HepG2 (cell line): ENCODE measurements around the gene FLVCR1. TPM values are rescaled to one million over a fixed set of nuclear protein-coding genes. Genes with fewer than 3 reads are reported as not detected.

Experiments
- ARHGAP35 ChIP-seq: sonication (generic); formaldehyde crosslinking; IDR thresholded peaks from 2 replicates; pipeline ENCODE4 v1.9.0; 2022; ENCODE audit warnings: mild to moderate bottlenecking, inconsistent platforms, moderate library complexity, missing genetic modification reagents, borderline replicate concordance
- CREM ChIP-seq, 2 experiments: sonication (generic) in 1 of 2; formaldehyde crosslinking in 1 of 2; IDR thresholded peaks; 2 replicates each; pipeline versions ENCODE4 v1.4.0 to v1.6.1; 2016 to 2020; ENCODE audit warnings: antibody characterized with exemption in 1 of 2, mild to moderate bottlenecking in 1 of 2, missing genetic modification reagents in 1 of 2
- EZH2 ChIP-seq: conservative IDR thresholded peaks from 2 replicates; pipeline ENCODE4 v1.6.1; 2012; ENCODE audit warnings: mild to moderate bottlenecking, low read depth, low read length, moderate library complexity
- IRX3 ChIP-seq: sonication (generic); formaldehyde crosslinking; IDR thresholded peaks from 2 replicates; pipeline ENCODE4 v1.8.1; 2023; ENCODE audit warnings: mild to moderate bottlenecking, low read depth, missing genetic modification reagents, borderline replicate concordance
- KAT8 ChIP-seq: IDR thresholded peaks from 2 replicates; pipeline ENCODE4 v1.6.1; 2016; ENCODE audit warnings: missing genetic modification reagents, missing compliant biosample characterization
- KDM3A ChIP-seq: IDR thresholded peaks from 2 replicates; pipeline ENCODE4 v1.6.1; 2018; ENCODE audit warnings: low read depth, missing compliant biosample characterization
- KDM5A ChIP-seq: fragments of 200-600 bp; sonication (generic); IDR thresholded peaks from 2 replicates; pipeline ENCODE4 v1.7.0; 2018; ENCODE audit warnings: antibody characterized with exemption, mild to moderate bottlenecking, low read length, borderline replicate concordance
- KDM6A ChIP-seq: IDR thresholded peaks from 2 replicates; pipeline ENCODE4 v1.6.1; 2016; ENCODE audit warnings: low read depth
- KLF11 ChIP-seq: IDR thresholded peaks from 2 replicates; pipeline ENCODE4 v1.6.1; 2016; ENCODE audit warnings: missing compliant biosample characterization
- KLF13 ChIP-seq: sonication (generic); formaldehyde crosslinking; IDR thresholded peaks from 2 replicates; pipeline ENCODE4 v1.4.0; 2020; ENCODE audit warnings: mild to moderate bottlenecking, missing genetic modification reagents
- MLLT10 ChIP-seq: sonication (generic); formaldehyde crosslinking; IDR thresholded peaks from 2 replicates; pipeline ENCODE4 v1.4.0; 2020; ENCODE audit warnings: missing genetic modification reagents
- NCOA1 ChIP-seq: sonication (generic); formaldehyde crosslinking; IDR thresholded peaks from 2 replicates; pipeline ENCODE4 v1.9.0; 2021; ENCODE audit warnings: missing genetic modification reagents
- NR2C2 ChIP-seq: sonication (generic); formaldehyde crosslinking; IDR thresholded peaks from 2 replicates; pipeline ENCODE4 v1.4.0; 2020; ENCODE audit warnings: missing genetic modification reagents, mild to moderate bottlenecking, moderate library complexity, borderline replicate concordance
- POLR2G ChIP-seq: fragments of 200-400 bp; formaldehyde crosslinking; IDR thresholded peaks from 2 replicates; pipeline ENCODE4 v1.6.1; 2018; ENCODE audit warnings: mild to moderate bottlenecking, low read depth, low read length, moderate library complexity
- RBM22 ChIP-seq: fragments of 200-400 bp; formaldehyde crosslinking; optimal IDR thresholded peaks from 2 replicates; pipeline ENCODE3; 2017; ENCODE audit warnings: mild to moderate bottlenecking, low read length, moderate library complexity
- SMYD3 ChIP-seq: sonication (generic); formaldehyde crosslinking; IDR thresholded peaks from 2 replicates; pipeline ENCODE4 v1.8.1; 2023; ENCODE audit warnings: mild to moderate bottlenecking, missing genetic modification reagents
- TARDBP ChIP-seq: sonication (generic); formaldehyde crosslinking; IDR thresholded peaks from 2 replicates; pipeline ENCODE4 v1.8.0; 2022; ENCODE audit warnings: mild to moderate bottlenecking, missing genetic modification reagents
- ZBTB34 ChIP-seq: sonication (generic); formaldehyde crosslinking; IDR thresholded peaks from 2 replicates; pipeline ENCODE4 v1.8.0; 2022; ENCODE audit warnings: mild to moderate bottlenecking, missing genetic modification reagents
- ZNF101 ChIP-seq: sonication (generic); formaldehyde crosslinking; IDR thresholded peaks from 2 replicates; pipeline ENCODE4 v1.4.0; 2020; ENCODE audit warnings: mild to moderate bottlenecking, low read depth, missing genetic modification reagents, borderline replicate concordance
- ZNF382 ChIP-seq: sonication (generic); formaldehyde crosslinking; IDR thresholded peaks from 2 replicates; pipeline ENCODE4 v1.5.0; 2020; ENCODE audit warnings: missing genetic modification reagents, mild to moderate bottlenecking, borderline replicate concordance
- ZNF446 ChIP-seq: sonication (generic); formaldehyde crosslinking; IDR thresholded peaks from 2 replicates; pipeline ENCODE4 v1.5.0; 2020; ENCODE audit warnings: mild to moderate bottlenecking, missing genetic modification reagents
- ZNF569 ChIP-seq: sonication (generic); formaldehyde crosslinking; IDR thresholded peaks from 2 replicates; pipeline ENCODE4 v1.5.0; 2020; ENCODE audit warnings: mild to moderate bottlenecking, missing genetic modification reagents, moderate library complexity, borderline replicate concordance
- ZNF616 ChIP-seq: sonication (generic); formaldehyde crosslinking; IDR thresholded peaks from 2 replicates; pipeline ENCODE4 v1.5.0; 2020; ENCODE audit warnings: low read depth, mild to moderate bottlenecking, missing genetic modification reagents
- ZNF780A ChIP-seq: sonication (generic); formaldehyde crosslinking; IDR thresholded peaks from 2 replicates; pipeline ENCODE4 v1.8.0; 2022; ENCODE audit warnings: mild to moderate bottlenecking, missing genetic modification reagents, moderate library complexity
- polyA plus RNA-seq, 8 experiments: library from polyadenylated mRNA; depleted of rRNA in 3 of 8; stranded (reverse) in 7 of 8; unstranded in 1 of 8; fragments of >200 nt; fragmentation: Illumina TruSeq in 4 of 8; extraction: Trizol in 4 of 8; gene quantifications; 2 replicates each; pipeline versions ENCODE4 v1.2.1 to v1.2.3, GENCODE V29; 2011 to 2016; ENCODE audit warnings: low read depth in 4 of 8, missing spikeins in 1 of 8, mixed read lengths in 1 of 8; ENCODE audit not compliant: insufficient read depth in 1 of 8
- total RNA-seq, 5 experiments: library from RNA; depleted of rRNA; stranded (reverse); fragments of >200 nt; fragmentation: Illumina TruSeq; extraction: Trizol; gene quantifications; 2 replicates each; pipeline ENCODE4 v1.2.3, GENCODE V29; 2016; ENCODE audit warnings: low read depth in 1 of 5
- TF ChIP-seq, protein P1 (sequence below): sonication (generic); formaldehyde crosslinking; conservative IDR thresholded peaks from 2 replicates; pipeline ENCODE4 v1.4.0; 2020; ENCODE audit warnings: missing genetic modification reagents
- TF ChIP-seq, protein P2 (sequence below): sonication (generic); formaldehyde crosslinking; IDR thresholded peaks from 2 replicates; pipeline ENCODE4 v1.4.0; 2020; ENCODE audit warnings: missing genetic modification reagents

FLVCR1 gene
- total and polyA plus RNA-seq, 2 of the 13 experiments (the other 11 are each of a cell fraction or from before 2014, with no cell fraction given) = 14.8 to 39.8 TPM

- no peak for TF ChIP-seq ZBTB34 (CRISPR knock-in tag)
- peak; percentile 48; the same call in 1 of the 2 replicates for TF ChIP-seq KDM5A
- no peak for TF ChIP-seq ZNF616 (CRISPR knock-in tag)
- TF ChIP-seq ZNF569 = no peak
- TF ChIP-seq POLR2G = peak; percentile 87
- TF ChIP-seq, protein P1, sequence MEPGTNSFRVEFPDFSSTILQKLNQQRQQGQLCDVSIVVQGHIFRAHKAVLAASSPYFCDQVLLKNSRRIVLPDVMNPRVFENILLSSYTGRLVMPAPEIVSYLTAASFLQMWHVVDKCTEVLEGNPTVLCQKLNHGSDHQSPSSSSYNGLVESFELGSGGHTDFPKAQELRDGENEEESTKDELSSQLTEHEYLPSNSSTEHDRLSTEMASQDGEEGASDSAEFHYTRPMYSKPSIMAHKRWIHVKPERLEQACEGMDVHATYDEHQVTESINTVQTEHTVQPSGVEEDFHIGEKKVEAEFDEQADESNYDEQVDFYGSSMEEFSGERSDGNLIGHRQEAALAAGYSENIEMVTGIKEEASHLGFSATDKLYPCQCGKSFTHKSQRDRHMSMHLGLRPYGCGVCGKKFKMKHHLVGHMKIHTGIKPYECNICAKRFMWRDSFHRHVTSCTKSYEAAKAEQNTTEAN (CRISPR knock-in tag) = no peak
- no peak for TF ChIP-seq RBM22
- no peak; the same call in 1 of the 2 replicates for TF ChIP-seq CREM (IDR thresholded peaks at IDR 0.05)
- no peak for TF ChIP-seq CREM (CRISPR knock-in tag; IDR thresholded peaks at IDR 0.05)
- no peak for TF ChIP-seq ZNF382 (CRISPR knock-in tag)
- TF ChIP-seq MLLT10 (CRISPR knock-in tag) = no peak
- no peak for TF ChIP-seq ARHGAP35
- peak; percentile 80 for TF ChIP-seq KLF11 (CRISPR knock-in tag)
- TF ChIP-seq TARDBP (CRISPR knock-in tag) = peak; percentile 42
- TF ChIP-seq EZH2 = no peak
- peak; percentile 45 for TF ChIP-seq NR2C2 (CRISPR knock-in tag)
- TF ChIP-seq, protein P2, sequence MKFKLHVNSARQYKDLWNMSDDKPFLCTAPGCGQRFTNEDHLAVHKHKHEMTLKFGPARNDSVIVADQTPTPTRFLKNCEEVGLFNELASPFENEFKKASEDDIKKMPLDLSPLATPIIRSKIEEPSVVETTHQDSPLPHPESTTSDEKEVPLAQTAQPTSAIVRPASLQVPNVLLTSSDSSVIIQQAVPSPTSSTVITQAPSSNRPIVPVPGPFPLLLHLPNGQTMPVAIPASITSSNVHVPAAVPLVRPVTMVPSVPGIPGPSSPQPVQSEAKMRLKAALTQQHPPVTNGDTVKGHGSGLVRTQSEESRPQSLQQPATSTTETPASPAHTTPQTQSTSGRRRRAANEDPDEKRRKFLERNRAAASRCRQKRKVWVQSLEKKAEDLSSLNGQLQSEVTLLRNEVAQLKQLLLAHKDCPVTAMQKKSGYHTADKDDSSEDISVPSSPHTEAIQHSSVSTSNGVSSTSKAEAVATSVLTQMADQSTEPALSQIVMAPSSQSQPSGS (CRISPR knock-in tag) = no peak
- TF ChIP-seq KAT8 (CRISPR knock-in tag) = peak; percentile 44
- TF ChIP-seq IRX3 (CRISPR knock-in tag) = no peak
- TF ChIP-seq KDM6A (CRISPR knock-in tag) = no peak
- peak; percentile 0; the same call in 1 of the 2 replicates for TF ChIP-seq ZNF780A (CRISPR knock-in tag)
- no peak for TF ChIP-seq KLF13 (CRISPR knock-in tag)
- TF ChIP-seq NCOA1 (CRISPR knock-in tag) = no peak
- no peak for TF ChIP-seq SMYD3 (CRISPR knock-in tag)
- TF ChIP-seq ZNF446 (CRISPR knock-in tag) = no peak
- TF ChIP-seq ZNF101 (CRISPR knock-in tag) = no peak
- peak; percentile 52; the same call in 1 of the 2 replicates for TF ChIP-seq KDM3A (CRISPR knock-in tag)
These were observed at the start of gene FLVCR1 (continued) for GRCh38 chr1:212857992-212858460.
